Stimulated activated CD4-positive, alpha-beta T cell treated with anti-CD3 and anti-CD28 coated beads, Interleukin-1b, Interleukin-23, amount 100 ng/mL, for 24 hours (primary cell): ENCODE measurements around the gene DNAI2.

Experiments
- DNase-seq, 4 experiments: peaks; one replicate each; pipeline ENCODE4 v3.0.0-alpha.2; 2020; ENCODE audit warnings: low read depth in 4 of 4, low spot score in 1 of 4

Gene DNAI2, protein sequence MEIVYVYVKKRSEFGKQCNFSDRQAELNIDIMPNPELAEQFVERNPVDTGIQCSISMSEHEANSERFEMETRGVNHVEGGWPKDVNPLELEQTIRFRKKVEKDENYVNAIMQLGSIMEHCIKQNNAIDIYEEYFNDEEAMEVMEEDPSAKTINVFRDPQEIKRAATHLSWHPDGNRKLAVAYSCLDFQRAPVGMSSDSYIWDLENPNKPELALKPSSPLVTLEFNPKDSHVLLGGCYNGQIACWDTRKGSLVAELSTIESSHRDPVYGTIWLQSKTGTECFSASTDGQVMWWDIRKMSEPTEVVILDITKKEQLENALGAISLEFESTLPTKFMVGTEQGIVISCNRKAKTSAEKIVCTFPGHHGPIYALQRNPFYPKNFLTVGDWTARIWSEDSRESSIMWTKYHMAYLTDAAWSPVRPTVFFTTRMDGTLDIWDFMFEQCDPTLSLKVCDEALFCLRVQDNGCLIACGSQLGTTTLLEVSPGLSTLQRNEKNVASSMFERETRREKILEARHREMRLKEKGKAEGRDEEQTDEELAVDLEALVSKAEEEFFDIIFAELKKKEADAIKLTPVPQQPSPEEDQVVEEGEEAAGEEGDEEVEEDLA

DNA sequence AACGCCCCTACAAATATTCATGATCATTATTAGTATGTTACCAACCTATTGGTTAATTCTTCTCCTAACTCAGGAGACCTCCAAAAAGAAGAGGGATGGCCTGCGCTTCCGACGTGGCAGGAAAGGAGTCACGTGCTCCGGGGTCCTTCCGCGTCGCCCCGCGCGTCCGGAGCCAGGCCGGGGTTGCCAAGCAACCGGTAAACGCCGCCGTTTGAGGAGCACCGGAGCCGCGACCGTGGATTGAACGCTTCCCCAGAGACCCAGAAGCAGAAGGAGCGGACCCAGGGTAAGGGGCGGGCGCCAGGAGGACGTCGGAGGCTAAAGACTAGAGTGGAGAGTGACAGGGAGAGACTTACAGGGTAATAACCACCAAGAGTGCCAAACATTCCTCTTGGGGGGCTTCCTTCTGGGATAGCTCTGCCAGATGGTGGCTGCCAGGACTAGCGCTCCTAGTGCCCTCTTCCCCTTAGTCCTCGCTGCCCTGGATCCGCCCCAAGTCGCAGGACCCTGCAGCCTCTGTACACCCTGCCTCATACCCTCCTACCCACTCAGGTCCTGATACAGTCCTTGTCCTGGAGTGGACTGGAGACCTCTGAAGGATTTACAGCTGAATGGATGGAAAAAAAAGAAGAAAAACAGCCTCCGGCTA is at the start of gene DNAI2:
TSS of gene DNAI2 (plus strand) at position 175 of the 649 bp plus-strand sequence. CDS start 7,584 bp downstream, outside the sequence.
- DNase-seq = no peak

DNA sequence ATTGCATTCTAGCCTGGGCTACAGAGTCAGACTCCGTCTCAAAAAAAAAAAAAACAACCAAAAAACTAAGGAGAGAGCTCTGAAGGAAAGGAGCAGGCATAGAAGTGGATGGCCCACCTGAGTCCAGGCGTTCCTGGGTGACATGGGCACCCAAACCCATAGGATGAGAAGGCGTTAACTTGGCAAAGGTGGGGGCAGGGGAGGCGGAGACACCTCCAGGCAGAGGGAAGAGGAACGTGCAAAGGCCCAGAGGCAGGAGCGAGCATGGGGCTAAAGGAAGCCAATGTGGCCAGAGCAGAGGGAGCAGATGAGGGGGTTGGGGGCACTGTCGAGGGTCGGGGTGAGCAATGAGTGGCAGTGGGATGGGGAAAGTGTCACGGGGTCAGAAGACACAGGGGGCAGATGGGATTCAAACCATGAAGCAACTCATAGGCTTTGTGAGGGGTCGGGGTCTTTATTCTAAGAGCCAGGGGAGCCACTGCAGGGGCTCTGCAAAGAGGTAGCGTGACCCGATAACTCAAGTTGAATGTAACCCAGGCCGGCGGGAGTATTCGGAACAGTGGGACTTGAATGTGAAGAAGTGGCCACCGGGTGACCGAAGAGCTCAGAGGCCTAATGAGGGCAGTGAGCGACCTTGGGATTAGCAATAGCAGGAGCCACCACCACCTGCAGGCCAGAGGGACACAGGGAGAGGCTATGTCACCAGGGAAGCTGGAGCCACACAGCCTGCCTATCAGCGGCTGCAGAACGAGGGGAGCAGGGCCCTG is 48.9 kb upstream of the DNAI2 start:
- DNase-seq = no peak

DNA sequence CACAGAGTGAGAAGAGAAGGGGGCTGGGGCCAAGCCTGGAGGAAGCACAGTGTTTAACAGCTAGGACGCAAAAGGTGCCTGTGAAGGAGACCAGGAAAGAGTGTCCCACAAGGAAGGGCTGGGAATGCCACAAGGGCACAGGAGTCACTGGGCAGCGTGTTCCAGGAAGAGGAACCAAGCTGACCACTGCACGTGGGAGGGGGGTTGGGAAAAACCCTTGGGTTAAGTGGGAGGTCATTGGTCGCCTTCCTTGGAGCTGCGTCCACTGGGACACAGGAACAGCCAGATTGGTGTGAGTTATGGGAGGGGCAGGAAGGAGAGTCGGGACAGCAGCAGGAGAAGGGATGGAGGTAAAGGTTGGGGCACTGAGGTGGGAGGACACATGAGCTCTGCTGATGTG is 47.8 kb upstream of the DNAI2 start:
- no peak for DNase-seq

DNA sequence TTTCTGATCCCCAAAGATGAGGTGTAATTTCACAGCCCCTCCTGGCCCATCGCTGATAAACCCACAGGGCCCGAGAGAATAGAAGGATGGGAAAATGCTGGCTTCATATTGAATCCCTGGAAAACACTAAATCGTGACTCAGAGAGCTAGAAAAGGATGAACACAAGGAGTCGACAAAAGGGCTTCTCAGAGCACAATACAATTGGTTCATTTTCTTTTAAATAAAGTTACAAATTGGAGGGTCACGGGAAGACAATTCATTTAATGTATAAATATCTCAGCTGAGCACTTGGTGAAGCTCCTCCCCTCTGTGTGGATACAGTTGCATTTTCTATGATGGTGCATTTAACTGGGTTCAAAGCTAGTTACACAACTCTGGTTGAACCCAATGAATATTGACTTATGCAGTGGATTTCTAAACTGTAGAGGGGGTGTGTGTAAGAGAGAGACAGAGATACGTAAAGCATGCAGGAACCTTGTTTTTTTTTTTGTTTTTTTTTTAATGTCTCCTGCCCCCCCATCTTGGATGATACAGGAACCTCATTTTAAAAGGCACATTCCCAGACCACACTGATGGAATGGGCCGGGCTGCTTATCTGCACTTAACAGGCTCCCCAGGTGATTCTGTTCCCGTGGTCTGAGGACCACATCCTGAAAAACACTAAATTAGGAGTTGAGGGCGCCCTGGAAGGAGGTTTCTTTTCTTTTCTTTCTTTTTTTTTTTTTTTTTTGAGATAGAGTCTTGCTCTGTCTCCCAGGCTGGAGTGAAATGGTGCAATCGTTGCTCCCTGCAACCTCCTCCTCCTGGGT is 46.6 kb upstream of the DNAI2 start:
- DNase-seq = no peak

DNA sequence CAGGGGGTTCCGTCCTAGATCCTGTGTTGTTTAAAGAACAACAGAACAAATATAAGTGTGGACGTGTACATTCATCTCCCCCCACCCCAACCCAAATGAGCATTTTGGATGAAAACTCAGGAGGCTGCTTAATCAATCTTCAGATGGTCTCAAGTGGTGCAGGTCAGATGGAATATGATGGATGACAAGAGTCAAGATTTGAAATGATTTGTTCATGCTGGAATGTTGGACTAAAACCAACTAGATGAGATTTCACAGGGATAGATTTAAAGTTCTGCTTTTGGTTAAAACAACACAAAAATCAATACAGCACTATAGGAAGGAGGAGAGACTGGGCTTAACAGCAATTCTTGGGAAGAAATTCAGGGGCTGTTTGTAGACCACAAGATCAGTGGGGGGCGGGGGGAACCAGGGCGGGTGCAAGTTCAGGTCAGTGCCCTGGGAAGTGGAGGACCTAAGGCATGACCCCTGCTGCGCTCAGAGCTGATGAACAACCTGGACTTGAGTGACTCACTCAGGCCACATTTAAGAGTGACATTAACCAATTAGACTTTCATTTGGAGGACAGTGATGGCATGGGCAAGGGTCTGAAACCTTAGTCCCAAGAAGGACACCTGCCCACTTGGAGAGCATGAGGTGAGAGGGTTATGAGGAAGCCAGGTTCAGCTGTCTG is 45.6 kb upstream of the DNAI2 start:
- DNase-seq = no peak

DNA sequence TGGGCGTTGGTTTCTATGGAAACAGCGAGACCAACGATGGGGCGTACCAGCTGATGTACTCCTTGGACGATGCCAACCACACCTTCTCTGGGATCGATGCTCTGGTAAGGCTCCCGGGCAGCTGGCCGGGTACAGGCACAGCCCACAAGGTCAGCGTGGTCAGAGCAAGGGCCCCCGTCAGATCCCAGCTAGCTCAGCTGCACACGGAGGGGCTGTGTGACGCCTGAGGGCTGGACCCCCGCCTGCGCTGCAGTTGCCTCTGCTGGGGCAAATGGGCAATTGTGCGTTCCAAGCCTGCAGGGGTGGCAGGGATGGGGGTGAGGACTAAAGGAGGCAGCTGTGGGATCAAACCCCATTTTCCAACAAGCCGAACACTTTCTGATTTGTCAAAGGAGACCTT is 43.1 kb upstream of the DNAI2 start:
- no peak for DNase-seq

DNA sequence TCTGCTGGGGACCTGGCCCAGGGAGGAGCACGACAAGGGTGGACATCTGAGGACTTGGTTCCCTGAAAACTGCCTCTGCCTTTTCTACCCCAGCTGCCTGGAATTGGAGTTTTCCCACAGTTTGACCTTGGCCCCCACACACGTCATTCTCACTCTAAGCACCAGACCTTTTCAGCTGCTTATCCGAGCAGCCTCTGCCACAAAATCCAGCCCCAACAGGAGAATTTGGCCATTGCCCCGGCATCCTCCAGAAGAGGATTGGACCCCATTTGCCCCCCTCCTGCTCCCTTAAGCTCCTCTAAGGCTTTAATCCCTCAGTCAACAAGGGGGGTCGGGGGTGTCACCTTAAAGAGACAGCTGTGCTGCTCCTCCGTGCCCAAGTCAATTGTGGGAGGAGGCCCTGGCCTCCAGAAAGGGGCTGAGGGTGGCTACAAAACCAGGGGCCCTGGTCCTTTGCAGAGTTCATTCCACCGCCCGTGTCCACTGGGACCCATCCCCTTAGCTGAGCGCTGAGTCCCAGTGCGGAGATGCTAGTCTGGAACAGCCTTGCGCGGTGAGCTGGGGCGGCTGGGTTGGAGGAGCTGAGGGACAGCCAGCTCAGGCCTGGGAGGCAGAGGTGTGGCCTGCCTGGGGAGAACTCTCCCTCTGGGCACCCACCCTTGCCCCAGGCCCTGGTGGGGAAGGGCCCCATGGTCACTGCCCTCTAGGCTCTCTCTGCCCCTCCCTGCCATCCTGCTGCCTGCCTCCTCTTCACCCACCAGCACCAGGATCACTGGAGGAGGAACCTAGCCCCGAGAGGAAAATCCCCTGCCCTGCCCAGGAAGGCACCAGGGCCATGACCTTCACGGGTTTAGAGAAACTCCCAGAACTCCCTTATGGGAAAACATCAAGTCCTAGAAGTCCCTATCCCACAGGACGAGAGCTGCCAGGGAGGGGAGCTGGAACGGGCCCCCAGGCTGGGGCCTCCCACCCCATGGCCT is 41.8 kb upstream of the DNAI2 start:
- DNase-seq = no peak

DNA sequence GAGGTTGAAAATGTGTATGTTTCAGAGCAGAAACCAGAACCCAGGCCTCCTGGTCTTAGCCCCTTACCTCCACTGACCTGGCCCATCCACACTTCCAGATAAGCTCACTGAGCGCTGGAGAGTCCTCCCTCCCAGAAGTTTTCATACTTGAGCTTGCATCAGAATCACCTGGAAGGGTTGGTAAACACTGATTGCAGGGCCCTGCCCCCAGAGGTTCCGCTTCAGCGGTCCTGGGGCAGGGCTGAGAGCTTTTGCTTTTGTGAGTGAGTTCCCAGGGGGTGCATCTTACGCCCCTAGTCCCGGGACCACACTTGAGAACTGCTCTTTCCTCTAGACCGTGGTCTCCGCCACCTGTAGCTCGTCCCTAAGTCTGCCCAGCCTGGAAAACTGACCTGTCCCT is 40.1 kb upstream of the DNAI2 start:
- no peak for DNase-seq

DNA sequence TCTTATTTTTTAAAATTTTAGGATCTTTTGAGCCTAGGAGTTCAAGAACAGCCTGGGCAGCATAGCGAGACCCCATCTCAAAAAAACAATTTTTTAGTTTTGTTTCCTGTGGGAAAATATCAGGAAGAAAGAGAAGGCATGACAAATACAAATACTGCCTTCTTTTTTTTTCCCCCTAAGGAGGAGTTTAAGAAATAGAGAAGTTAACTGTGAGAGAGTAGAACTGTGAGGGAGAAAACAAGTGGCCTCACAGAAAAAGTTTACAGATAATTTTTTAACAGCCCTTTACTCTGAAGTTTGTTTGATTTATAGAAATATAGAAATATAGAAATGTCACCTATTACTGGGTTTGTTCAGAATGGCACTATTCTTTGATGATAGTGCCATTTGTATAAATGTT is 39.5 kb upstream of the DNAI2 start:
- DNase-seq = no peak

DNA sequence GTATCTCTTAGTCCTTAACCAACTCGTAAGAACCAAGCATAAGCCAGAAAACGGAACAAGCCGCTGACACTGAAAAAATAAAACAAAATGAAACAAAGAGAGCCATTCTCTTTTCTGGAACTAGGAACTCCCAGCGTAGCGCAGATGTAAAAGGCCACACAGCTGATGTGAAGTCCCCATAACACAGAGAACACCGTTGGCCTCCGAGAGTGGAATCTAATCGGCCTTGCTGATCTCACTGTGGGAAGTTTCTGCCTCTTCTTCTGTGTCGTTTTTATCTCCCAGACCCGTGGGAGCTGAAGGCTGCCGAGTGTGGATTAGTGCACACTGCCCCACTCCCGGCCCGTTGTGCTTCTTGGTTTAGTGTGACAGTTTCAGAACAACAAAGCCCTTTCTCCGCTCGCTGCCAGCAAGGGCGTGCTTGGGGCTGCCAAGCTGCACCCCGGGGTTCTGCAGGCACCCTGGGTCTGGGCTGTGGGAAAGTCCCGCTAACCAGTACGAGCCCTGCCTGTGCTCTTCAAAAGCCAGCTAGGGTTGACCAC is 38.9 kb upstream of the DNAI2 start:
- DNase-seq = no peak

DNA sequence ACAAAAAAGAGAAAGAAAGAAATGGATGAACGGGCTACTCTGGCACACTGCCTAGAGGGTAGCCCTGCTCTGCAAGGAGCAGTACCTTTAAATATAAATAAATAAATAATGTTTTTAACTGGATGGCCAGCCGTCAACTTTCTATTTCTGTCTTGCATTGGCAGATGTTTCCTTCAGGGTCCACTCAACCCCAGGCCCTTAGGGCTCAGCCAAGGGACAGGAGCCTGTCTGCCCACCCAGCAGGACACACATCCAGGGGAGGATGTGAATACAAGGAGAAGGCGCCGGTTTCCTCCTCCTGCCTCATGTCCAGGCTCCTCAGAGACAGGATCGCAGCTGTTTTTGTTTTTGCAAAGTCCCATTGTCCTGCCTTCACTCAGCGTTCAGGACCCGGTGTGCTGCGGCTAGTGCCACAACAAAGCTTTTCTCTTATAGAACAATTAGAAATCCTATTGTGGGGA is 38.1 kb upstream of the DNAI2 start:
- no peak for DNase-seq

DNA sequence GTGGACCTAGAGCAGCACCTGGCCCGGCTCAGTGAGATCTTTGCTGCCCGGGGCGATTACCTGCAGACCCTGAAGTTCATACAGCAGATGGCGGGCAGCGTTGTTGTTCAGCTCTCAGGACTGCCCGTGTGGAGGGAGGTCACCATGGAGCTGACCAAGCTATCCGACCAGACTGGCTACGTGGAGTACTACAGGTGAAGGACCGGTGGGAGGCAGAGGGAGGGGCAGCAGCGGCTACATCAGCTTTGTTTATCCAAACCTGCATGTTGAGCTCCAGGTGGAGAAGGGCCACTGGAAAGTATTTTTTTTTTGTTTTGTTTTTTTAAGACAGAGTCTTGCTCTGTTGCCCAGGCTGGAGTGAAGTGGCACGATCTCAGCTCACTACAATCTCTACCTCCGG is 36.7 kb upstream of the DNAI2 start:
- no peak for DNase-seq

DNA sequence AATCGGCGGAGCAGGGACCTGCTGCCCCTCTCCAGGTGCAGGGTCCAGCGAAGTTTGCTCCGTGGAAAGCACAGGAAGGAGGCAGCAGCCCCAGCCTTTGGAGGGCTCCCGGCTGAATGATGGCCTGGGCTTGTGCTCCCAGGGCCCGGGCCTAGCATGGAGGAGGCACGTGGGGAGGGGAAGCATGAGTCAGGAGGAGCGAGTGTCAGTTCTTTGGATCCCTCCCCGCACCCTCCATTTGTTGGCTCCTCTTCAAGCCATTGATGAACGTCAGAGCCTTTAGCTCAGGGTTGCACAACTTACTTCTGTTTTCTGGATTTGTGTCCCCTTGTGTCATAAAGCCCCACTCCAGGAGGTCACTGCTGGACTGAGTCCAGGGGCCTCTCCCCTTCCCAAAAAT is 34.9 kb upstream of the DNAI2 start:
- no peak for DNase-seq

DNA sequence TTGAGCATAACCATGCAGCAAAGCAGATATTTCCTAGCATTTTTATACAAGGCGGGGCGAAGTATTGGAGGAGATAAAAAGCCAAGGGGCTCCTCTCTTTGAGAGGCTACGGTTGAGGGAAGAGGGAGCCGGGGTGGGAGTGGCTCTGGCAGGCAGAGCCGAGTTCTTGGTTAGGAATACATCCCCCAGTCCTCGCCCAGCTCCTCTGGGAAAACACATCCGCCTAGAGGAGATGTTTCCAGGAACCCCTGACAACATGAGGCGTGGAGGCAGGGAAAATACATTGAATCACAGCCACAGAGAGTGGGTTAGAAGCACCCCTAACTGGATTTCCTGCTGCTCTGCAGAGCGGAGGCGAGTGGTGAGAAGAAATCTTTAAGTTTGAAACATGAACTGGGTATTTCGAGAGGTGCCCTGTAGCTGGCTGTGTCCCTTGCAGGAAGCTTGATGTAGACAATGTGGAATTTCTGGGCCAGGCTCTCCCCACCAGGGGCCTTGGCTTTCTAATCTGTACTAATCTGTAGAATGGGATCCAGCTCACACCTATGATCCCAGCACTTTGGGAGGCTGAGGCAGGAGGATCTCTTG is 33.3 kb upstream of the DNAI2 start:
- no peak for DNase-seq

DNA sequence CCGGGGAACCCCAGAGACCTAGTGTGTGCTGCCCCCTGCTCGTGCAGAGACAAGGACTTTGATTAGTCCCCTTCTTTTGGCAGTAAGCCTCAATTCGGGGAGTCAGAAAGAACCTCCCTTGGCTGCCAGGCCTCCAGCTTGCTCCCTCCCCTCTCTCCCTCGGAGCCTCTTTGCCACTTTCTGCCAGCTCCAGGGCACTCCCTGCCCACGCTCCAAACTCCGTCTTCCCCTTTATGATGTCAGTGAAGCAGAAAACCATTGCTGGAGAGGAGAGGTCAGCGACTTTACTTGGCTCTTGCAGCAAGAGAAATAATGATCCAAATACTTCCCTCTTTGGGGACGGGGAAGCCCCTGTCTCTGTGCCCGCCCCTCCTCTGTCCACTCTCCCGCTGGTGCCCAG is 32.6 kb upstream of the DNAI2 start:
- no peak for DNase-seq

DNA sequence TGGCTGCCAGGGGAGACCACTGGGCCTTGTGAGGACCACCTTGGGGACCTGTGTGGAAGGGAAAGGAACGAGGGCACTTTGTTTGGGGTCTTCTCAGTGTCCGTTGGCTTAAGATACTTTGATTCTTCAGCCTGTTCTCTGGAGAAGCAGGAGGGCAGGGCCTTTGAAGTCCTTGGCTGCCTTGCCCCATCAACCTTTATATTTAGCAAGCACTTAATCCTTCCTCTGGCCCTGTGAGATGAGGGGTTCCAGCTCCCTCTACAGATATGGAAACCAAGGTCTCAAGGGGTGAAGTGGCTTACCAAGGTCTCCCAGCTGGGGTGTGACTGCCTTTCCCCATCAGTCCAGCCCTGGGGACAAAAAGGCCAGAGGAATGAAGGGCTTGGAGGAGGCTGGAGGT is 32.2 kb upstream of the DNAI2 start:
- no peak for DNase-seq

DNA sequence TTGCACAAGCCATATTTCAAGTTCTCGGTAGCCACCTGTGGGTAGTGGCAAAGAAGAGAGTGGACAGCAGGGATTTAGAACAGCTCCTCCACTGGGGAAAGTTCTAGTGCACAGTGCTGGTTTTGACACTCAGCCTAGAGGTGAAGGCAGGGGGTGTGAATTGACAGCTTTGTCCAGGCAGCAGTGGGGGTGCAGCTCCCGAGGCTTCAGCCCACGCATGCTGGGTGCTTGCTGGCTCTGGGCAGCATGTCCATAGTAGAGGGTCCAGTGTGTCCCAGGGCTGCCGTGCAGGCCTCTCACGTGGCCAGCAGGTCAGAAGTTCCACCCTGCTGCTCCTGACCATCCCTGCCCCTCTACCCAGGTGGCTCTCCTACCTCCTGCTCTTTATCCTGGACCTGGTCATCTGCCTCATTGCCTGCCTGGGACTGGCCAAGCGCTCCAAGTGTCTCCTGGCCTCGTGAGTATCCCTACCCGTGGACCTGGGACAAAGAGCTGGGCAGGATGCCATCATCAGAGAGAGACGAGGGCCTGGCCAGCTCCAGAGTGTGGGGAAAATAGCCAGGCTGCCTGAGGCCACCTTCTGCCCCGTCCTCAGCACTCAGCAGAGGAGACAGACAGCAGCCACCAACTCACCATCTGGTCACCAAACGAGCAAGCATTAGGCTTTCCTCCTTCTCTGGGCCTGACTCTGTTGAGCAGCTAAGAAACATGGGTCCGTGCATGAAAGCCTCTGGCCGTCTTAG is 30.9 kb upstream of the DNAI2 start:
- DNase-seq = no peak

DNA sequence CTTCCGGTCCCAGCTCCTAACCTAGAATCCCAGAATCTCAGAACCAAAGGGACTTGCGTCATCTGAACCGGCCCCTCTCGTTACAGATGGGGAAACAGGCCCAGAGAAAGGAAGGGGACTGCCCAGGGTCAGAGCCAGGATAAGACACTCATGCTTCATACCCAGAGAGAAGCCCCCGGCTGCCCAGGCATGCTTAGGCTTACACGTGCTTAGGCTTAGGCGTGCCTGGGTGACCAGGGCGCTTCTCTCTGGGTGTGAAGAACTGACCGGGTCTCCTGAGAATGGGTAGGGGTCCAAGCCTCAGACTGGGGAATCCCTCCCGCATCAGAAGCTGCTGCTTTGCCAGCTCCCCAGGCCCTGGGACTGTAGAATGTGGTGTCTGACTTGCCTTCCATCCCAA is 29.9 kb upstream of the DNAI2 start:
- DNase-seq = no peak
